IMR-90 (cell line): Measurements from ENCODE around the gene MEPCE. TPM values are rescaled to one million over a fixed set of nuclear protein-coding genes. Genes with fewer than 3 reads are reported as not detected.

Experiments
- ATAC-seq: fragments of 200-7000 bp; cut with Tn5 transposase; 2 replicates; pipeline ENCODE4 v1.9.1; 2020; ENCODE audit warnings: low read depth, mild to moderate bottlenecking, moderate library complexity
- BruUV-seq: library from RNA; stranded (reverse); fragments of 400-500 nt; replicated peaks from 2 replicates; lab custom pipeline; 2021; lab: Mats Ljungman, UMichigan
- CTCF ChIA-PET: fragments of 300-600 bp; formaldehyde crosslinking; extraction: SDS; loops from one replicate; lab custom pipeline; 2021; ENCODE audit warnings: antibody characterized with exemption; lab: Yijun Ruan, JAX
- POLR2A ChIA-PET: fragments of 300-600 bp; sonication (Branson Sonifier 250); formaldehyde crosslinking; loops from one replicate; lab custom pipeline; 2022; ENCODE audit warnings: antibody characterized with exemption; ENCODE audit not compliant: unreplicated experiment; lab: Charles Lee
- DNase-seq: peaks from one replicate; pipeline ENCODE4 v3.0.0; 2013
- H2AFZ ChIP-seq: replicated peaks from 2 replicates; pipeline ENCODE3; 2013; ENCODE audit warnings: low read length, mild to moderate bottlenecking; ENCODE audit not compliant: poor library complexity
- H2AK5ac ChIP-seq: 2 replicates; pipeline ENCODE4 v1.6.1; 2013; ENCODE audit warnings: low read depth, low read length, inconsistent platforms
- H2AK9ac ChIP-seq: replicated peaks from 2 replicates; pipeline ENCODE3; 2013; ENCODE audit warnings: mild to moderate bottlenecking, low read depth, low read length, moderate library complexity; ENCODE audit not compliant: poor library complexity
- H2BK120ac ChIP-seq: 2 replicates; pipeline ENCODE4 v1.6.1; 2013; ENCODE audit warnings: low read depth, low read length, inconsistent platforms
- H2BK15ac ChIP-seq: 3 replicates; pipeline ENCODE4 v1.6.1; 2013; ENCODE audit warnings: low read depth, low read length, inconsistent platforms
- H2BK20ac ChIP-seq: 2 replicates; pipeline ENCODE4 v1.6.1; 2013; ENCODE audit warnings: low read depth, mild to moderate bottlenecking, inconsistent platforms, low read length, moderate library complexity
- H2BK5ac ChIP-seq: 2 replicates; pipeline ENCODE4 v1.6.1; 2013; ENCODE audit warnings: mild to moderate bottlenecking, low read depth, low read length, inconsistent platforms; ENCODE audit not compliant: poor library complexity, severe bottlenecking
- H3K14ac ChIP-seq: replicated peaks from 2 replicates; pipeline ENCODE4 v1.6.1; 2013; ENCODE audit warnings: low read depth, low read length, inconsistent platforms
- H3K18ac ChIP-seq: 2 replicates; pipeline ENCODE4 v1.6.1; 2013; ENCODE audit warnings: low read depth, low read length, control low read depth
- H3K23ac ChIP-seq: 2 replicates; pipeline ENCODE4 v1.6.1; 2013; ENCODE audit warnings: low read depth, low read length, inconsistent platforms
- H3K27ac ChIP-seq: 2 replicates; pipeline ENCODE4 v1.5.1; 2013; ENCODE audit warnings: mild to moderate bottlenecking, control low read depth, low read length; ENCODE audit not compliant: insufficient read depth
- H3K27me3 ChIP-seq: 2 replicates; pipeline ENCODE4 v1.6.1; 2013; ENCODE audit warnings: low read length; ENCODE audit not compliant: control insufficient read depth, insufficient read depth
- H3K36me3 ChIP-seq: 2 replicates; pipeline ENCODE4 v1.6.1; 2013; ENCODE audit warnings: low read length, mixed read lengths; ENCODE audit not compliant: control insufficient read depth, insufficient read depth
- H3K4ac ChIP-seq: 2 replicates; pipeline ENCODE4 v1.6.1; 2013; ENCODE audit warnings: low read depth, low read length, inconsistent platforms
- H3K4me1 ChIP-seq: 2 replicates; pipeline ENCODE4 v1.6.1; 2013; ENCODE audit warnings: low read length, mixed read lengths; ENCODE audit not compliant: control insufficient read depth, insufficient read depth
- H3K4me2 ChIP-seq: 2 replicates; pipeline ENCODE4 v1.6.1; 2013; ENCODE audit warnings: low read depth, mild to moderate bottlenecking, control low read depth, low read length, moderate library complexity
- H3K4me3 ChIP-seq: 2 replicates; pipeline ENCODE4 v1.5.1; 2013; ENCODE audit warnings: low read depth, mild to moderate bottlenecking, control low read depth, low read length, moderate library complexity; ENCODE audit not compliant: insufficient read depth
- H3K56ac ChIP-seq: 2 replicates; pipeline ENCODE4 v1.6.1; 2013; ENCODE audit warnings: low read length, inconsistent platforms; ENCODE audit not compliant: insufficient read depth; ENCODE audit errors: extremely low read depth
- H3K79me1 ChIP-seq, 2 experiments: 2 replicates each; pipeline ENCODE4 v1.6.1; 2013; ENCODE audit warnings: low read length in 2 of 2, inconsistent platforms in 1 of 2, low read depth in 1 of 2
- H3K9ac ChIP-seq: 2 replicates; pipeline ENCODE4 v1.6.1; 2013; ENCODE audit warnings: low read depth, low read length, control low read depth
- H3K9me1 ChIP-seq: 2 replicates; pipeline ENCODE4 v1.6.1; 2013; ENCODE audit warnings: low read length, inconsistent platforms; ENCODE audit not compliant: insufficient read depth
- H3K9me3 ChIP-seq: 2 replicates; pipeline ENCODE4 v1.6.1; 2013; ENCODE audit warnings: low read length; ENCODE audit not compliant: control insufficient read depth, insufficient read depth
- H4K20me1 ChIP-seq: 2 replicates; pipeline ENCODE4 v1.6.1; 2013; ENCODE audit warnings: low read length, inconsistent platforms; ENCODE audit not compliant: insufficient read depth
- H4K5ac ChIP-seq: 2 replicates; pipeline ENCODE4 v1.6.1; 2013; ENCODE audit warnings: mild to moderate bottlenecking, low read depth, low read length, control low read depth
- H4K8ac ChIP-seq, 2 experiments: 2 replicates each; pipeline ENCODE4 v1.6.1; 2013; ENCODE audit warnings: low read depth in 2 of 2, low read length in 2 of 2, control low read depth in 1 of 2, inconsistent platforms in 1 of 2
- H4K91ac ChIP-seq: 2 replicates; pipeline ENCODE4 v1.6.1; 2013; ENCODE audit warnings: low read depth, low read length, inconsistent platforms; ENCODE audit not compliant: insufficient read depth
- CTCF ChIP-seq: conservative IDR thresholded peaks from 2 replicates; pipeline ENCODE4 v1.5.1; 2012; ENCODE audit warnings: mild to moderate bottlenecking, low read depth, low read length, improper control_type of control experiment
- FOS ChIP-seq: fragments of 150-350 bp; IDR thresholded peaks from 2 replicates; pipeline ENCODE4 v1.6.1; 2016; ENCODE audit warnings: low read depth, low read length
- MAZ ChIP-seq: IDR thresholded peaks from 2 replicates; pipeline ENCODE4 v1.6.1; 2012; ENCODE audit warnings: low read depth, mild to moderate bottlenecking, low read length, improper control_type of control experiment, moderate library complexity, borderline replicate concordance
- NFE2L2 ChIP-seq: fragments of 150-350 bp; IDR thresholded peaks from 2 replicates; pipeline ENCODE4 v1.6.1; 2016; ENCODE audit warnings: low read depth, mild to moderate bottlenecking, low read length
- POLR2A ChIP-seq: IDR thresholded peaks from 2 replicates; pipeline ENCODE4 v1.6.1; 2012; ENCODE audit warnings: mild to moderate bottlenecking, low read depth, low read length
- RAD21 ChIP-seq: IDR thresholded peaks from 2 replicates; pipeline ENCODE4 v1.6.1; 2012; ENCODE audit warnings: low read length, improper control_type of control experiment
- RCOR1 ChIP-seq: IDR thresholded peaks from 2 replicates; pipeline ENCODE4 v1.6.1; 2012; ENCODE audit warnings: mild to moderate bottlenecking, low read length, improper control_type of control experiment; ENCODE audit not compliant: insufficient replicate concordance
- SMC3 ChIP-seq: fragments of 150-350 bp; IDR thresholded peaks from 2 replicates; pipeline ENCODE4 v1.6.1; 2016; ENCODE audit warnings: low read depth, mild to moderate bottlenecking, antibody characterized with exemption, low read length, moderate library complexity
- WGBS, 2 experiments: methylation state at CpG; one replicate each; pipeline versions ENCODE4 v1.1.5 to v1.1.7; 2013; ENCODE audit warnings: missing lambda C conversion rate in 2 of 2; ENCODE audit not compliant: insufficient read length in 1 of 2; ENCODE audit errors: extremely low coverage in 2 of 2; 5-methylcytosine and 5-hydroxymethylcytosine counted together
- dilution Hi-C: fragments of 300-500 bp; cut with HindIII; formaldehyde crosslinking; loops from one replicate; pipeline ENCODE4 v1.14.3; 2018; ENCODE audit warnings: low sequenced_read_pairs; ENCODE audit not compliant: unreplicated experiment
- in situ Hi-C: fragments of 300-500 bp; cut with MboI; formaldehyde crosslinking; loops from 3 replicates; pipeline ENCODE4 v1.14.3; 2019; ENCODE audit warnings: low sequenced_read_pairs, inconsistent platforms, mixed read lengths
- intact Hi-C: fragments of 100-400 bp; cut with micrococcal nuclease; formaldehyde crosslinking; loops from 2 replicates; pipeline ENCODE4 v1.10.0; 2022
- polyA plus RNA-seq, 3 experiments: library from polyadenylated mRNA; depleted of rRNA; stranded (reverse); fragments of >200 nt; gene quantifications; 2 replicates each; pipeline ENCODE4 v1.2.3, GENCODE V29; 2012; ENCODE audit warnings: low replicate concordance in 1 of 3
- total RNA-seq: library from RNA; depleted of rRNA; stranded (reverse); fragments of >200 nt; gene quantifications from 2 replicates; pipeline ENCODE4 v1.2.3, GENCODE V29; 2012
- TF ChIP-seq, protein P1 (sequence below): fragments of 150-350 bp; IDR thresholded peaks from 2 replicates; pipeline ENCODE4 v1.6.1; 2016; ENCODE audit warnings: low read depth, mild to moderate bottlenecking, low read length, moderate library complexity, borderline replicate concordance

The MEPCE gene
- total and polyA plus RNA-seq, 2 of the 4 experiments (the other 2 are of a cell fraction) = 18.2 to 22.9 TPM

GRCh38 chr7:100427762-100428198, 1.9 kb upstream of the MEPCE start:
- in situ Hi-C loops (loop anchor here (25.0 kb wide), 1 partner anchor 685 kb away; no protein-coding TSS in a partner anchor), dilution Hi-C loops (no loop called here), intact Hi-C loops (no loop called here)
- Histone ChIP-seq H3K4ac (peak overlapping the region; percentile 75), H2BK20ac (no peak overlapping the region), H4K91ac (peak overlapping the region; percentile 49; the same call in 1 of the 2 replicates), H2BK15ac (no peak overlapping the region), H3K18ac (peak overlapping the region; percentile 33), H3K9me3 (no peaks in the 10 kb centered on the region), H2AFZ (peak overlapping the region; percentile 90), H3K36me3 (peaks cover 7% of the 10 kb centered on the region), H3K4me2 (peak overlapping the region; percentile 73), H2BK5ac (peak overlapping the region; percentile 6), H3K23ac (no peak overlapping the region), H2AK5ac (peak overlapping the region; percentile 2), H3K27me3 (no peaks in the 10 kb centered on the region), H2BK120ac (no peak overlapping the region), H2AK9ac (peak overlapping the region; percentile 98), H3K4me1 (peaks cover 7% of the 10 kb centered on the region; the same call in 1 of the 2 replicates), H3K79me1 (peaks cover 0 to 26% of the 10 kb centered on the region in 2 experiments; a peak in 3 of 4 replicates), H3K9ac (no peak overlapping the region), H3K14ac (peak overlapping the region; percentile 77), H4K5ac (peak overlapping the region; percentile 95), H4K8ac (peak overlapping the region; percentile 73 to 96), H3K56ac (no peak overlapping the region), H4K20me1 (peaks cover 10% of the 10 kb centered on the region), H3K9me1 (peaks cover 8% of the 10 kb centered on the region; the same call in 1 of the 2 replicates), H3K27ac (peak overlapping the region; percentile 5; the same call in 1 of the 2 replicates), H3K4me3 (peak overlapping the region; percentile 64)
- BruUV-seq = no TSS peak
- ATAC-seq = no peak
- ChIA-PET POLR2A (no interaction called here), CTCF (interaction anchor here (0.6 kb wide), 1 partner anchor 82 kb away, joined by 3 read pairs; no protein-coding TSS in a partner anchor)
- WGBS, 2 experiments = 35% methylated on average over 8 of the region's 16 CpGs; no CpG with 5 or more reads in 1 of the 2 experiments
- TF ChIP-seq FOS (no peak), RAD21 (no peak), RCOR1 (no peak), SMC3 (no peak), CTCF (no peak), NFE2L2 (no peak), MAZ (no peak), POLR2A (no peak)
- TF ChIP-seq, protein P1, sequence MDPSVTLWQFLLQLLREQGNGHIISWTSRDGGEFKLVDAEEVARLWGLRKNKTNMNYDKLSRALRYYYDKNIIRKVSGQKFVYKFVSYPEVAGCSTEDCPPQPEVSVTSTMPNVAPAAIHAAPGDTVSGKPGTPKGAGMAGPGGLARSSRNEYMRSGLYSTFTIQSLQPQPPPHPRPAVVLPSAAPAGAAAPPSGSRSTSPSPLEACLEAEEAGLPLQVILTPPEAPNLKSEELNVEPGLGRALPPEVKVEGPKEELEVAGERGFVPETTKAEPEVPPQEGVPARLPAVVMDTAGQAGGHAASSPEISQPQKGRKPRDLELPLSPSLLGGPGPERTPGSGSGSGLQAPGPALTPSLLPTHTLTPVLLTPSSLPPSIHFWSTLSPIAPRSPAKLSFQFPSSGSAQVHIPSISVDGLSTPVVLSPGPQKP = no peak
- no peak for DNase-seq
